K562 (cell line): Measurements from ENCODE around the gene PI4K2B. TPM values are rescaled to one million over a fixed set of nuclear protein-coding genes. Genes with fewer than 3 reads are reported as not detected.

Experiments
- ATAC-seq: fragments of 200-7000 bp; cut with Tn5 transposase; 3 replicates; pipeline ENCODE4 v1.9.1; 2020; ENCODE audit warnings: moderate library complexity
- BruUV-seq: library from RNA; stranded (reverse); fragments of 400-500 nt; replicated peaks from 2 replicates; lab custom pipeline; 2021; lab: Mats Ljungman, UMichigan
- CTCF ChIA-PET: fragments of 300-600 bp; formaldehyde crosslinking; extraction: SDS; loops from one replicate; lab custom pipeline; 2021; ENCODE audit warnings: low intra/inter-chr PET ratio; lab: Yijun Ruan, JAX
- POLR2A ChIA-PET: fragments of 300-600, 350-650 bp; sonication (Branson Sonifier 250); formaldehyde crosslinking; extraction: SDS; loops from one replicate; lab custom pipeline; 2021; ENCODE audit warnings: antibody characterized with exemption, inconsistent platforms; lab: Yijun Ruan, JAX
- DNase-seq, 4 experiments: peaks; one replicate each; pipeline versions ENCODE4 v3.0.0 to v3.0.0-alpha.2; 2011 to 2018; ENCODE audit warnings: low spot score in 3 of 4, mixed read lengths in 3 of 4; ENCODE audit errors: extremely low read depth in 1 of 4
- FAIRE-seq: peaks from 2 replicates; lab custom pipeline; 2011; peaks lifted over from hg19 to GRCh38; lab: Jason Lieb, UNC
- H2AFZ ChIP-seq: 2 replicates; pipeline ENCODE4 v1.6.0; 2011; ENCODE audit warnings: low read depth, low read length, control low read depth, inconsistent platforms
- H3K27ac ChIP-seq: fragments of 200-600 bp; 3 replicates; pipeline ENCODE4 v1.8.0; 2011; ENCODE audit warnings: low read depth, mild to moderate bottlenecking, control low read depth, inconsistent platforms, low read length, moderate library complexity, mixed read lengths; ENCODE audit errors: extremely low read depth
- H3K27me3 ChIP-seq, 2 experiments: fragments of 300-600 bp in 1 of 2; 2 replicates in 1 of 2; 3 replicates in 1 of 2; pipeline versions ENCODE4 v1.6.0 to v1.8.0; 2011; ENCODE audit warnings: inconsistent platforms in 2 of 2, low read length in 2 of 2, mild to moderate bottlenecking in 1 of 2, mixed read lengths in 1 of 2, moderate library complexity in 1 of 2; ENCODE audit not compliant: control insufficient read depth in 2 of 2, insufficient read depth in 2 of 2
- H3K36me3 ChIP-seq: fragments of 300-600 bp; 3 replicates; pipeline ENCODE4 v1.8.0; 2011; ENCODE audit warnings: mild to moderate bottlenecking, low read length, inconsistent platforms; ENCODE audit not compliant: control insufficient read depth, insufficient read depth
- H3K4me1 ChIP-seq, 2 experiments: fragments of 200-600 bp in 1 of 2; replicated peaks in 1 of 2; 2 replicates in 1 of 2; 3 replicates in 1 of 2; pipeline versions ENCODE4 v1.5.1 to v1.8.0; 2011; ENCODE audit warnings: inconsistent platforms in 2 of 2, low read length in 2 of 2, mild to moderate bottlenecking in 1 of 2, mixed read lengths in 1 of 2, moderate library complexity in 1 of 2; ENCODE audit not compliant: control insufficient read depth in 2 of 2, insufficient read depth in 2 of 2
- H3K4me2 ChIP-seq: 2 replicates; pipeline ENCODE4 v1.6.1; 2011; ENCODE audit warnings: low read length, control low read depth, inconsistent platforms, mixed read lengths; ENCODE audit not compliant: insufficient read depth
- H3K4me3 ChIP-seq: fragments of 200-600 bp; sonication (generic), shearing (Covaris generic); 2 replicates; pipeline ENCODE4 v1.5.1; 2016; ENCODE audit warnings: control low read depth, inconsistent platforms
- H3K79me2 ChIP-seq: fragments of 200-600 bp; 3 replicates; pipeline ENCODE4 v1.8.0; 2011; ENCODE audit warnings: low read length, inconsistent platforms; ENCODE audit not compliant: control insufficient read depth, insufficient read depth
- H3K9ac ChIP-seq, 2 experiments: 2 replicates each; pipeline versions ENCODE4 v1.6.0 to v1.6.1; 2011; ENCODE audit warnings: low read depth in 2 of 2, low read length in 2 of 2, control low read depth in 1 of 2, inconsistent platforms in 1 of 2, mild to moderate bottlenecking in 1 of 2, mixed read lengths in 1 of 2; ENCODE audit not compliant: insufficient read depth in 1 of 2
- H3K9me1 ChIP-seq: one replicate; pipeline ENCODE4 v1.6.0; 2011; ENCODE audit warnings: inconsistent platforms, mild to moderate bottlenecking, low read length, moderate library complexity; ENCODE audit not compliant: control insufficient read depth, insufficient read depth
- H3K9me3 ChIP-seq: replicated peaks from 2 replicates; pipeline ENCODE4 v1.5.1; 2011; ENCODE audit warnings: low read depth, low read length, inconsistent platforms; ENCODE audit not compliant: control insufficient read depth, insufficient read depth
- H4K20me1 ChIP-seq: replicated peaks from 2 replicates; pipeline ENCODE4 v1.6.1; 2011; ENCODE audit warnings: low read length, inconsistent platforms, mixed read lengths; ENCODE audit not compliant: control insufficient read depth, insufficient read depth
- CHD1 ChIP-seq: fragments of 200-600 bp; sonication (generic); IDR thresholded peaks from one replicate; pipeline ENCODE4 v1.6.1; 2012; ENCODE audit warnings: mild to moderate bottlenecking, moderate library complexity, low read length, inconsistent platforms
- HCFC1 ChIP-seq: IDR thresholded peaks from 2 replicates; pipeline ENCODE4 v1.6.1; 2012; ENCODE audit warnings: low read depth, low read length, improper control_type of control experiment
- IFI16 ChIP-seq: fragments of 250-450 bp; sonication (Bioruptor Pico); IDR thresholded peaks from 2 replicates; pipeline ENCODE4 v2.1.2; 2022; ENCODE audit warnings: mild to moderate bottlenecking, inconsistent platforms
- KAT2B ChIP-seq: IDR thresholded peaks from one replicate; pipeline ENCODE4 v1.6.1; 2012; ENCODE audit warnings: low read depth, mild to moderate bottlenecking, control low read depth, inconsistent platforms, low read length, moderate library complexity
- MBD1 ChIP-seq: fragments of 250-450 bp; sonication (Bioruptor Pico); IDR thresholded peaks from 2 replicates; pipeline ENCODE4 v1.8.0; 2022; ENCODE audit warnings: inconsistent platforms
- NBN ChIP-seq: fragments of 450-650 bp; IDR thresholded peaks from 2 replicates; pipeline ENCODE4 v1.6.1; 2016; ENCODE audit warnings: low read depth, mild to moderate bottlenecking
- PREB ChIP-seq: sonication (generic); formaldehyde crosslinking; IDR thresholded peaks from 2 replicates; pipeline ENCODE4 v1.8.1; 2023; ENCODE audit warnings: mild to moderate bottlenecking, missing genetic modification reagents
- TBP ChIP-seq: optimal IDR thresholded peaks from 2 replicates; pipeline ENCODE3; 2011; ENCODE audit warnings: low read depth, low read length, improper control_type of control experiment
- TRIM24 ChIP-seq, 2 experiments: fragments of 450-650 bp; IDR thresholded peaks; 2 replicates each; pipeline ENCODE4 v1.6.1; 2016
- ZC3H4 ChIP-seq: sonication (generic); formaldehyde crosslinking; IDR thresholded peaks from 2 replicates; pipeline ENCODE4 v1.9.0; 2021; ENCODE audit warnings: missing genetic modification reagents, borderline replicate concordance
- ZNF551 ChIP-seq: fragments of 250-450 bp; sonication (Bioruptor Pico); IDR thresholded peaks from 2 replicates; pipeline ENCODE4 v1.5.0; 2021; ENCODE audit warnings: mild to moderate bottlenecking, moderate library complexity
- WGBS: fragments of 100-300 bp; shearing (Covaris generic); methylation state at CpG from one replicate; pipeline ENCODE4 v1.1.6; 2016; ENCODE audit warnings: low coverage, mixed read lengths; ENCODE audit not compliant: insufficient coverage; ENCODE audit errors: missing lambda C conversion rate; 5-methylcytosine and 5-hydroxymethylcytosine counted together
- in situ Hi-C: fragments of 300-500 bp; cut with MboI; formaldehyde crosslinking; loops from 4 replicates; pipeline ENCODE4 v1.15.0; 2018; ENCODE audit warnings: inconsistent platforms, mixed read lengths
- intact Hi-C: fragments of 100-400 bp; cut with micrococcal nuclease; formaldehyde crosslinking; loops from 2 replicates; pipeline ENCODE4 v1.14.2; 2022
- polyA plus RNA-seq, 8 experiments: library from polyadenylated mRNA; depleted of rRNA in 4 of 8; stranded (reverse) in 5 of 8; unstranded in 3 of 8; fragments of >200 nt; fragmentation: Nextera tagmentation in 2 of 8; fragmentation: Illumina TruSeq in 1 of 8; extraction: Ambion mirVana in 2 of 8; extraction: Trizol in 1 of 8; gene quantifications; 2 replicates each; pipeline versions ENCODE4 v1.2.1 to v1.2.3, GENCODE V29; 2011 to 2014; ENCODE audit warnings: inconsistent platforms in 1 of 8, missing spikeins in 1 of 8
- total RNA-seq, 7 experiments: library from RNA; depleted of rRNA in 6 of 7; stranded (reverse); fragments of >200 nt in 6 of 7; fragmentation: Illumina TruSeq in 2 of 7; extraction: Trizol in 2 of 7; gene quantifications; 2 replicates each; pipeline versions ENCODE4 v1.2.1 to v1.2.3, GENCODE V29; 2011 to 2021; ENCODE audit warnings: low replicate concordance in 1 of 7
- TF ChIP-seq, protein P1 (sequence below): fragments of 450-650 bp; IDR thresholded peaks from 2 replicates; pipeline ENCODE4 v1.6.1; 2016
- TF ChIP-seq, protein P2 (sequence below), 2 experiments: IDR thresholded peaks in 1 of 2; conservative IDR thresholded peaks in 1 of 2; 2 replicates each; pipeline ENCODE4 v1.6.1; 2016; ENCODE audit warnings: low read depth in 2 of 2, mild to moderate bottlenecking in 1 of 2, missing compliant biosample characterization in 1 of 2, missing genetic modification characterization in 1 of 2, moderate library complexity in 1 of 2
- TF ChIP-seq, protein P3 (sequence below): IDR thresholded peaks from 3 replicates; pipeline ENCODE4 v1.6.1; 2011; ENCODE audit warnings: borderline replicate concordance, mild to moderate bottlenecking; ENCODE audit not compliant: insufficient read length, insufficient read depth

PI4K2B gene
- total and polyA plus RNA-seq, 9 of the 15 experiments (the other 6 are each of a cell fraction or from before 2014, with no cell fraction given), result 4.5 to 21.4 (median 16.5) TPM

GRCh38 chr4:25212822-25213221, 21.0 kb upstream of the PI4K2B start:
- Histone ChIP-seq H2AFZ (no peak overlapping the region), H3K4me3 (no peak overlapping the region), H3K27me3 (no peaks in the 10 kb centered on the region), H3K27ac (no peak overlapping the region), H4K20me1 (no peaks in the 10 kb centered on the region), H3K36me3 (no peaks in the 10 kb centered on the region), H3K9ac (no peak overlapping the region), H3K79me2 (no peaks in the 10 kb centered on the region), H3K4me2 (no peak overlapping the region), H3K9me3 (no peaks in the 10 kb centered on the region; the same call in 1 of the 2 replicates), H3K9me1 (no peaks in the 10 kb centered on the region), H3K4me1 (no peaks in the 10 kb centered on the region)
- ChIA-PET CTCF (no interaction called here), POLR2A (no interaction called here)
- ATAC-seq, result no peak
- no TSS peak for BruUV-seq
- WGBS, result 0% methylated on average over 1 of the region's 1 CpG
- FAIRE-seq, result no peak
- in situ Hi-C loops, result no loop called here
- intact Hi-C loops, result no loop called here
- DNase-seq, result no peak
- TF ChIP-seq ZC3H4 (CRISPR knock-in tag) (no peak), ZNF551 (CRISPR knock-in tag) (no peak), HCFC1 (no peak), MBD1 (CRISPR knock-in tag) (no peak), IFI16 (CRISPR knock-in tag) (no peak), TBP (no peak), CHD1 (no peak), TRIM24 (IDR thresholded peaks at IDR 0.05) (no peak), NBN (no peak), PREB (no peak), KAT2B (no peak)
- TF ChIP-seq, protein P1, sequence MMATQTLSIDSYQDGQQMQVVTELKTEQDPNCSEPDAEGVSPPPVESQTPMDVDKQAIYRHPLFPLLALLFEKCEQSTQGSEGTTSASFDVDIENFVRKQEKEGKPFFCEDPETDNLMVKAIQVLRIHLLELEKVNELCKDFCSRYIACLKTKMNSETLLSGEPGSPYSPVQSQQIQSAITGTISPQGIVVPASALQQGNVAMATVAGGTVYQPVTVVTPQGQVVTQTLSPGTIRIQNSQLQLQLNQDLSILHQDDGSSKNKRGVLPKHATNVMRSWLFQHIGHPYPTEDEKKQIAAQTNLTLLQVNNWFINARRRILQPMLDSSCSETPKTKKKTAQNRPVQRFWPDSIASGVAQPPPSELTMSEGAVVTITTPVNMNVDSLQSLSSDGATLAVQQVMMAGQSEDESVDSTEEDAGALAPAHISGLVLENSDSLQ, result peak; percentile 73
- TF ChIP-seq, protein P2, sequence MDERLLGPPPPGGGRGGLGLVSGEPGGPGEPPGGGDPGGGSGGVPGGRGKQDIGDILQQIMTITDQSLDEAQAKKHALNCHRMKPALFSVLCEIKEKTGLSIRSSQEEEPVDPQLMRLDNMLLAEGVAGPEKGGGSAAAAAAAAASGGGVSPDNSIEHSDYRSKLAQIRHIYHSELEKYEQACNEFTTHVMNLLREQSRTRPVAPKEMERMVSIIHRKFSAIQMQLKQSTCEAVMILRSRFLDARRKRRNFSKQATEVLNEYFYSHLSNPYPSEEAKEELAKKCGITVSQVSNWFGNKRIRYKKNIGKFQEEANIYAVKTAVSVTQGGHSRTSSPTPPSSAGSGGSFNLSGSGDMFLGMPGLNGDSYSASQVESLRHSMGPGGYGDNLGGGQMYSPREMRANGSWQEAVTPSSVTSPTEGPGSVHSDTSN (CRISPR knock-in tag; IDR thresholded peaks at IDR 0.05; ENCODE audit: low read depth), result no peak
- TF ChIP-seq, protein P2 (tag; conservative IDR thresholded peaks at IDR 0.05; ENCODE audit: low read depth), result peak; percentile 50; the same call in 1 of the 2 replicates
- TF ChIP-seq, protein P3, sequence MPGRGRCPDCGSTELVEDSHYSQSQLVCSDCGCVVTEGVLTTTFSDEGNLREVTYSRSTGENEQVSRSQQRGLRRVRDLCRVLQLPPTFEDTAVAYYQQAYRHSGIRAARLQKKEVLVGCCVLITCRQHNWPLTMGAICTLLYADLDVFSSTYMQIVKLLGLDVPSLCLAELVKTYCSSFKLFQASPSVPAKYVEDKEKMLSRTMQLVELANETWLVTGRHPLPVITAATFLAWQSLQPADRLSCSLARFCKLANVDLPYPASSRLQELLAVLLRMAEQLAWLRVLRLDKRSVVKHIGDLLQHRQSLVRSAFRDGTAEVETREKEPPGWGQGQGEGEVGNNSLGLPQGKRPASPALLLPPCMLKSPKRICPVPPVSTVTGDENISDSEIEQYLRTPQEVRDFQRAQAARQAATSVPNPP, result no peak
